ENCODE results near the gene GDPD5. TPM values are rescaled to one million over a fixed set of nuclear protein-coding genes. Genes with fewer than 3 reads are reported as not detected.

Gene GDPD5
- total and polyA plus RNA-seq, 4 donors: 6.2 to 24.7 (median 12.0) TPM

DNA sequence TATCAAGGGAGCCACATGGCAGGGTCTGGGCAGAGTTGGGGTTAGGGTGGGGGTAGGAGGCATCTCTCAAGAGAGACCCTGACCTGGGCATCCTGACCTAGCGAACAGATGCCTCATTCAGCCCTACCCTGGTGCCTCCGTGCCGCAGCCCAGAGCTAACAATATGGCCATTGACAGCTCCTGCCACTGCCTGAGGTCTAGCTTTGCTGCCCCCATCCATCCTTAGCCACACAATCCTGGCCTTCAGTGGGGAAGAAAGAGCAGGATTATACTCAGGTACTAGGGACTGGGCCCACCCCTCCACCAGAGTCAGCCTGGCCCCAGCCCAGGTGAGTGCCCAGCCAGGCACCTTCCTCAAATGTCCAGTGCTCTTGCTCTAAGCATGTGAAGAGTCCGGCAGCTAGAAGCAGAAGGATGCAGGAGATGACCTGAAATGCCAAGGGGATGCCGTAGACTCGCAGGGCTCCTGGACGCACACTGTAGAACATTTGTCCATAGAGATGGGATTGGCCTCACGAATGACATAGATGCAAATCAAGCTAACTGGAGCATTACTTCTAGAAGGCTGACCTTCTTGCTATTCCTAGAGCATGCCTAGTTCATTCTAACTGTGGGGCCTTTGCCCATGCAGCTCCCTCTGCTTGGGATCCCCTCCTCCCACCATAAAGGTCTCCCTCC, 23.0 kb upstream of the GDPD5 start:
- DNase-seq (no peak), ATAC-seq (ENCODE audit: insufficient read depth, low FRiP score) (no peak)
- 98 to 99% methylated on average over 8 of the region's 8 CpGs for WGBS, 2 donors
- Histone ChIP-seq H3K27me3 (ENCODE audit: control insufficient read depth in 3 of 3, insufficient read depth in 3 of 3, low read length in 2 of 3) (no peaks in the 10 kb centered on the region), H3K27ac (ENCODE audit: low read depth in 1 of 2, low read length in 1 of 2) (no peak overlapping the region), H3K4me3 (no peak overlapping the region), H3K9me3 (ENCODE audit: control insufficient read depth in 4 of 4, insufficient read depth in 3 of 4, low read length in 3 of 4) (no peaks in the 10 kb centered on the region), H3K4me1 (ENCODE audit: control insufficient read depth in 5 of 5, insufficient read depth in 5 of 5, low read length in 5 of 5) (peaks cover 0 to 18% (median 4%) of the 10 kb centered on the region in 5 donors), H3K9ac (ENCODE audit: insufficient read depth in 1 of 2, low read length in 2 of 2) (no peak overlapping the region), H3K36me3 (ENCODE audit: control insufficient read depth in 4 of 4, insufficient read depth in 4 of 4, low read length in 4 of 4) (no peaks in the 10 kb centered on the region)
- TF ChIP-seq, protein P1, sequence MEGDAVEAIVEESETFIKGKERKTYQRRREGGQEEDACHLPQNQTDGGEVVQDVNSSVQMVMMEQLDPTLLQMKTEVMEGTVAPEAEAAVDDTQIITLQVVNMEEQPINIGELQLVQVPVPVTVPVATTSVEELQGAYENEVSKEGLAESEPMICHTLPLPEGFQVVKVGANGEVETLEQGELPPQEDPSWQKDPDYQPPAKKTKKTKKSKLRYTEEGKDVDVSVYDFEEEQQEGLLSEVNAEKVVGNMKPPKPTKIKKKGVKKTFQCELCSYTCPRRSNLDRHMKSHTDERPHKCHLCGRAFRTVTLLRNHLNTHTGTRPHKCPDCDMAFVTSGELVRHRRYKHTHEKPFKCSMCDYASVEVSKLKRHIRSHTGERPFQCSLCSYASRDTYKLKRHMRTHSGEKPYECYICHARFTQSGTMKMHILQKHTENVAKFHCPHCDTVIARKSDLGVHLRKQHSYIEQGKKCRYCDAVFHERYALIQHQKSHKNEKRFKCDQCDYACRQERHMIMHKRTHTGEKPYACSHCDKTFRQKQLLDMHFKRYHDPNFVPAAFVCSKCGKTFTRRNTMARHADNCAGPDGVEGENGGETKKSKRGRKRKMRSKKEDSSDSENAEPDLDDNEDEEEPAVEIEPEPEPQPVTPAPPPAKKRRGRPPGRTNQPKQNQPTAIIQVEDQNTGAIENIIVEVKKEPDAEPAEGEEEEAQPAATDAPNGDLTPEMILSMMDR (IDR thresholded peaks at IDR 0.05; ENCODE audit: control extremely low read depth, extremely low read depth): no peak

DNA sequence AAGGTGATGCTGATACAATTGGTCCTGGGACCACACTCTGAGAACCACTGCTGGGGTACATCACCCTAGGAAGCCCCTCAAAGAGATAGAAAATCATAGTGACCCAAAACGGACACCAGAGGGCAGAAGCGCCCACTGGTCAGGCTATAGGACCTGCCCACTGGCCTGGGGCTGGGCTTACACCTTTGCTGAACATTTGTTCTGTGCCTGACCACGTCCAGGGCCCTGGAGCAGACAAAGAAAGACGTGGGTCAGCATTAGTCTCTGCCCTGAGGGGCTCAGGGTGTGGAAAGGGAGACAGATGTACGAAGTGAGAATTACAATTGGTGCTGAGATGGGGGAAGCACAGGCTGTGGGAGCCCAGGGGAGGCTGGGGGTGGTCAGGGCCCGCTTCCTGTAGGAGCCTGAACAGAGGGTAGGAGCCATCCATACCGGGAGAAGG, 21.9 kb upstream of the GDPD5 start:
- Histone ChIP-seq H3K4me1 (ENCODE audit: control insufficient read depth in 5 of 5, insufficient read depth in 5 of 5, low read length in 5 of 5) (peaks cover 0 to 10% (median 4%) of the 10 kb centered on the region in 5 donors), H3K27me3 (ENCODE audit: control insufficient read depth in 3 of 3, insufficient read depth in 3 of 3, low read length in 2 of 3) (no peaks in the 10 kb centered on the region), H3K36me3 (ENCODE audit: control insufficient read depth in 4 of 4, insufficient read depth in 4 of 4, low read length in 4 of 4) (no peaks in the 10 kb centered on the region), H3K9me3 (ENCODE audit: control insufficient read depth in 4 of 4, insufficient read depth in 3 of 4, low read length in 3 of 4) (no peaks in the 10 kb centered on the region), H3K4me3 (no peak overlapping the region), H3K9ac (ENCODE audit: insufficient read depth in 1 of 2, low read length in 2 of 2) (peak overlapping the region in 1 of 2 donors; percentile 71), H3K27ac (ENCODE audit: low read depth in 1 of 2, low read length in 1 of 2) (peak overlapping the region in 1 of 2 donors; percentile 61)
- WGBS, 2 donors: 22 to 26% methylated on average over 7 of the region's 7 CpGs
- TF ChIP-seq, protein P1 (IDR thresholded peaks at IDR 0.05; ENCODE audit: control extremely low read depth, extremely low read depth): peak; percentile 79
- DNase-seq (peak; percentile 83 to 86 (median 85)), ATAC-seq (ENCODE audit: insufficient read depth, low FRiP score) (peak; percentile 79)

DNA sequence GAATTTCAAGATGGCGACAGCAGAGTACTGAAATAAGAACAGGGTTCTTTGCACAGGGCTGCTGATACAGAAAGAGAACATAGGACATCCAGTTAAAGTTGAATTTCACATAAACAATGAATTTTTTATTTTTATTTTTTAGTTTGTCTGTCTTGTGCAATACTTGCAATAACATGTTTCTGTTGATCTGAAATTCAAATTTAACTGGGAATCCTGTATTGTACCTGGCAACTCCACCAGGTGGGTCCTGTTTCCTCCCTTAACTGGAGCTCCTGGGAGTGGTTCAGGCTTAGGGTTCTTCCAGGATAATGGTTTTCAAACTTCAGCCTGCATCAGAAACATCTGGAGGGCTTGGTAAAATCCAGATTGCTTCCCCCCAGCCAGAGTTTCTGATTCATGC, 21.4 kb upstream of the GDPD5 start:
- no peak for ATAC-seq (ENCODE audit: insufficient read depth, low FRiP score)
- 94 to 95% methylated on average over 1 of the region's 1 CpG for WGBS, 2 donors
- Histone ChIP-seq H3K4me3 (no peak overlapping the region), H3K4me1 (ENCODE audit: control insufficient read depth in 5 of 5, insufficient read depth in 5 of 5, low read length in 5 of 5) (peaks cover 0 to 10% (median 4%) of the 10 kb centered on the region in 5 donors), H3K27ac (ENCODE audit: low read depth in 1 of 2, low read length in 1 of 2) (no peak overlapping the region), H3K27me3 (ENCODE audit: control insufficient read depth in 3 of 3, insufficient read depth in 3 of 3, low read length in 2 of 3) (no peaks in the 10 kb centered on the region), H3K9ac (ENCODE audit: insufficient read depth in 1 of 2, low read length in 2 of 2) (no peak overlapping the region), H3K36me3 (ENCODE audit: control insufficient read depth in 4 of 4, insufficient read depth in 4 of 4, low read length in 4 of 4) (no peaks in the 10 kb centered on the region), H3K9me3 (ENCODE audit: control insufficient read depth in 4 of 4, insufficient read depth in 3 of 4, low read length in 3 of 4) (no peaks in the 10 kb centered on the region)
- TF ChIP-seq, protein P1 (IDR thresholded peaks at IDR 0.05; ENCODE audit: control extremely low read depth, extremely low read depth): no peak
- no peak for DNase-seq
